Measurements from ENCODE around the gene CALR3.
A peak's percentile ranks its signal among the peaks of the same experiment; 100 is the strongest.

CALR3 gene

DNA sequence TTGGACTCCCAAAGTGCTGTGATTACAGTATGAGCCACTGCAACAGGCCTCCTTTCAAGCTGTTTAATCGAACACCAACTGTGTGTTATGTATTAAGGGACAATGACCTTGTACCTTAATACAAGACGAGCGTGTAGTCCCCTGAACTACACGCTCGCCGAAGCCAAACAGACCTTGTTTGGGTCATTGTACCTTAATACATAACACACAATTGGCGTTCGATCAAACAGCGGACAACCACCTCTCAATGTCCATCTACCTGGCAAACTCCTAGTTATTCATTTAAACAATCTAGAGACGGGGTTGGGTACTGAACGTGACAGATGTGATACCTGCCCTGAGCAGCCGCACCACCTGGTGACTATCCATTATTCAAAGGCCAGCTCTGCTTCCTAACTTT lies 45.0 kb upstream of the CALR3 start:
- peak overlapping the region; percentile 90 for H3K4me3 ChIP-seq (ENCODE audit: low read length)
- TF ChIP-seq, protein P1, sequence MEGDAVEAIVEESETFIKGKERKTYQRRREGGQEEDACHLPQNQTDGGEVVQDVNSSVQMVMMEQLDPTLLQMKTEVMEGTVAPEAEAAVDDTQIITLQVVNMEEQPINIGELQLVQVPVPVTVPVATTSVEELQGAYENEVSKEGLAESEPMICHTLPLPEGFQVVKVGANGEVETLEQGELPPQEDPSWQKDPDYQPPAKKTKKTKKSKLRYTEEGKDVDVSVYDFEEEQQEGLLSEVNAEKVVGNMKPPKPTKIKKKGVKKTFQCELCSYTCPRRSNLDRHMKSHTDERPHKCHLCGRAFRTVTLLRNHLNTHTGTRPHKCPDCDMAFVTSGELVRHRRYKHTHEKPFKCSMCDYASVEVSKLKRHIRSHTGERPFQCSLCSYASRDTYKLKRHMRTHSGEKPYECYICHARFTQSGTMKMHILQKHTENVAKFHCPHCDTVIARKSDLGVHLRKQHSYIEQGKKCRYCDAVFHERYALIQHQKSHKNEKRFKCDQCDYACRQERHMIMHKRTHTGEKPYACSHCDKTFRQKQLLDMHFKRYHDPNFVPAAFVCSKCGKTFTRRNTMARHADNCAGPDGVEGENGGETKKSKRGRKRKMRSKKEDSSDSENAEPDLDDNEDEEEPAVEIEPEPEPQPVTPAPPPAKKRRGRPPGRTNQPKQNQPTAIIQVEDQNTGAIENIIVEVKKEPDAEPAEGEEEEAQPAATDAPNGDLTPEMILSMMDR (conservative IDR thresholded peaks at IDR 0.05; ENCODE audit: low read depth, low read length), result no peak
- DNase-seq (ENCODE audit: low read depth), result no peak

DNA sequence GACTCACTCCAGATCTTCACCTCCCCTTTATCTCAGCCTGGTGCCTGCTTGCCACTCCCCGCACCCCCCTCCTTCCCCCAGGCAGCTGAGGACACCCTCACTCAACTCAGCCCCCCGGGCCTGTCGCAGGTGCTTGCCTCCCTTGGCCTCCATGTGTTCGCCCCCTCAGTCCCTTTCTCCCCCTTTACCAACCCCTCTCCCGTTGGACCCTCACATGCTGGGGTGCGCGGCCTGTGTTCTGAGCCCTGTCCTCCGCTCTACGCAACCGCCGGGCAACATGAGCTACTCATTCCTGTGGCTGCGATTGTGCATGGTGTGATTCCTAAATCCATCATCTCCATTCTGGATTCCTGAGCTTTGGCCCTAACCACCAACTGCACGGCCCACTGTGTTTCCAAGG lies 41.1 kb upstream of the CALR3 start:
- TF ChIP-seq, protein P1 (conservative IDR thresholded peaks at IDR 0.05; ENCODE audit: low read depth, low read length), result no peak
- DNase-seq (ENCODE audit: low read depth), result no peak
- H3K4me3 ChIP-seq (ENCODE audit: low read length), result no peak overlapping the region

DNA sequence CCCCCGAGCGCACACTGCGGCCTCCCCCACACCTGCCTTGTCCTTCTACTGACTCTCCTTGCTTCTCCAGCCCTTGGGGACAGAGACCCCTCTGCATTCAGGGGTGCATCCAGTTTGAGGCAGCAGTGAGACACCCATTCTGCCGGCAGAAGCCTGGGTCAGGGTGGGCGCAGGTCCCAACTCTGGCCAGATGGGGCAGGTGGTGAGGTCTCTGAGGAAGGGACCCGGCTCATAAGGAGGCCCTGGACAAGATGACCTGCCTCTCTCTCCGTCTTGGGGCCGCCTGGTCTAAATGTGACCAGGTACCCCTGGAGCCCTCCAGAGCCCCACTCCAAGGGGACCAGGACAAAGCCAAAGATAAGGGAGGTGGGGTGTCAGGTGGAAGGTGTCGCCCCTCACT lies 40.2 kb upstream of the CALR3 start:
- DNase-seq (ENCODE audit: low read depth), result no peak
- no peak overlapping the region for H3K4me3 ChIP-seq (ENCODE audit: low read length)
- TF ChIP-seq, protein P1 (conservative IDR thresholded peaks at IDR 0.05; ENCODE audit: low read depth, low read length), result no peak

DNA sequence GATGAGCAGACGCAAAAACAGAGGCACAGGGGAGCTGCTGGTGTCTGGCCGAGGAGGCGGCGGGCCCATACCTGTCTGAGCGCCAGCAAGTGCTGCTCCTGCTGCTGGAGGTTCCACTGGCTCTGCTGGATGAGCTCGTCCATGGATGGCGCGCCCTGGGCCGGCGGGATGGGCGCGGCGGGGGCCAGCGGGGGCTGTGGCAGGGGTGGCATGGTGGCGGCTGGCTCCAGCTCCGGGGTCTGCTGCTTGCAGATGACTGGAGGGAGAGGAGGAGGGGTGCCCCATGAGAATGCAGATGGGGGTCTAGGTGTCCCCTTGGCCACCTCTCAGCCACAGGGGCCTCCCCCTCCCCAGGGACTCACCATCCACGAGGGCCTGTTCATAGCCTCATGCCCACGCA lies 39.4 kb upstream of the CALR3 start:
- H3K4me3 ChIP-seq (ENCODE audit: low read length), result no peak overlapping the region
- DNase-seq (ENCODE audit: low read depth), result no peak
- TF ChIP-seq, protein P1 (conservative IDR thresholded peaks at IDR 0.05; ENCODE audit: low read depth, low read length), result no peak

DNA sequence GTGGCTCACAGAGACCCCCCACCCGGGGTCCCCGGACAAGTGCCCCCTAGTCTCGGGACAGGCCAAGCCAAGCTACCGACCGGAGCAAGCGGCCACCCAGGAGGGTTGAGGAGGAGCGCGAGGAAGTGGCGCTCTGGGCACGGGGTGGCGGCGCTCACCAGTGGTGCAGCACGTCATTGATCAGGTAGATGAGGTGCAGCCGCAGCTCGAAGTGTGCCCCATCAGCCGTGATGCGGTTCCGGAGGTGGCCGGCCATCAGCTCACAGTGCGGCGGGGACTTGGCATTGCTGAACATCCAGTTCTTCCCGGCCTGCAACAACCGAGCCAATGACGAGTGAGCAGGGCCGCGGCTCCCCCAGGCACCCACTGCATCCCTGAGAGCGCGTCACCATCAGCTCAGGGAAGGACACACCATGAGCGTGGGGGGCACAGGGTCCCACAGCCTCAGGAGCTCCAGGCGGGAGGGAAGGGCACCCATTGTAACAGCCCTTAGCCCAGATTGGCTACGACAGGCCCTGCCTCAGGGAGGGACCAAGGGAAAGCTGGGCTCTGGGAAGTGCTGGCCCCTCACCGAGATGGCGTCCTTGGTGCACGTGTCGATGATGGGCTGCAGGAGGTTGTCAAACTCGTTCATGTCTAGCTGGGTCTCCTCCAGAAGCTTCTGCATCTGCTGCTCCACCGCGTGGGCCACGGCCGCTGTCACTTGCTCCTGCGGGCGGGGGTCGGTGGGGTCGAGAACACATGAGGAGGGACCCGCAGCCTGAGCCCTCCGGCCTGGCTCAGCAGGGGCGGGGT lies 36.7 kb upstream of the CALR3 start:
- H3K4me3 ChIP-seq (ENCODE audit: low read length), result no peak overlapping the region

DNA sequence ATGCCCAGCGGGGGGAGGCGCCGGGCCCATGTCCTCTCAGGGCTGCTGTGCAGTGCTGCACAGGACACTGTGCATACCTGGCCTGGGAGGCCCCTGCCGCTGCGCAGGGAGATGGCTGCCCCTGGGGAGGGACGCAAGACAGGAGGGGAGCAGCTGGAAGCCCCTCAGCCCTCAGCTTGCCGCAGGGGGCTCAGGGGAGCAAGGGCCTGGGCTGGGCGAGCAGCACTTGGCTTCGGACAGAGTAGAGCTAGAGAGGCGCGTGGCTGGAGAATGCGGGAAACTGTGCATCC lies 35.4 kb upstream of the CALR3 start:
- DNase-seq (ENCODE audit: low read depth), result no peak
- no peak overlapping the region for H3K4me3 ChIP-seq (ENCODE audit: low read length)
- TF ChIP-seq, protein P1 (conservative IDR thresholded peaks at IDR 0.05; ENCODE audit: low read depth, low read length), result no peak

More for the DNA sequence above, 36.7 kb upstream of the CALR3 start:
- no peak for DNase-seq (ENCODE audit: low read depth)
- TF ChIP-seq, protein P1 (conservative IDR thresholded peaks at IDR 0.05; ENCODE audit: low read depth, low read length), result no peak

All from retinal pigment epithelial cell (primary cell).